DOHH2 (cell line): Measurements from ENCODE around the gene DISC1.

Experiments used
- H3F3A ChIP-seq: fragments of 200-600 bp; sonication (generic), shearing (Covaris generic); 2 replicates; pipeline ENCODE4 v1.6.0; 2016; ENCODE audit warnings: antibody characterized with exemption, mild to moderate bottlenecking; ENCODE audit not compliant: control insufficient read depth, insufficient read depth
- H3K27ac ChIP-seq: fragments of 200-600 bp; sonication (generic); 2 replicates; pipeline ENCODE4 v1.5.1; 2014; ENCODE audit warnings: low read depth, mild to moderate bottlenecking, low read length, moderate library complexity
- H3K27me3 ChIP-seq: fragments of 200-600 bp; sonication (generic); 2 replicates; pipeline ENCODE4 v1.6.1; 2014; ENCODE audit warnings: mild to moderate bottlenecking, low read length, mixed read lengths; ENCODE audit not compliant: control insufficient read depth
- H3K36me3 ChIP-seq: fragments of 200-600 bp; sonication (generic); 2 replicates; pipeline ENCODE4 v1.6.1; 2014; ENCODE audit warnings: mild to moderate bottlenecking, low read length, moderate library complexity, mixed read lengths; ENCODE audit not compliant: control insufficient read depth
- H3K4me1 ChIP-seq: fragments of 200-600 bp; sonication (generic); 2 replicates; pipeline ENCODE4 v1.6.1; 2014; ENCODE audit warnings: mild to moderate bottlenecking, low read length, mixed read lengths; ENCODE audit not compliant: control insufficient read depth
- H3K4me2 ChIP-seq: fragments of 200-600 bp; sonication (generic); 2 replicates; pipeline ENCODE4 v1.6.0; 2014; ENCODE audit warnings: mild to moderate bottlenecking, low read length, moderate library complexity
- H3K4me3 ChIP-seq: fragments of 200-600 bp; sonication (generic); 2 replicates; pipeline ENCODE4 v1.5.1; 2014; ENCODE audit warnings: mild to moderate bottlenecking, low read length, mixed read lengths
- H3K79me2 ChIP-seq: fragments of 200-600 bp; sonication (generic); 2 replicates; pipeline ENCODE4 v1.6.1; 2014; ENCODE audit warnings: mild to moderate bottlenecking, low read length, mixed read lengths; ENCODE audit not compliant: control insufficient read depth
- H3K9me2 ChIP-seq: fragments of 200-600 bp; sonication (generic); replicated peaks from 2 replicates; pipeline ENCODE4 v1.6.1; 2014; ENCODE audit warnings: mild to moderate bottlenecking, low read length, mixed read lengths; ENCODE audit not compliant: control insufficient read depth
- H3K9me3 ChIP-seq: fragments of 200-600 bp; sonication (generic); 2 replicates; pipeline ENCODE4 v1.6.1; 2014; ENCODE audit warnings: antibody characterized with exemption, low read length, mixed read lengths; ENCODE audit not compliant: control insufficient read depth, insufficient read depth
- H4K20me1 ChIP-seq: fragments of 200-600 bp; sonication (generic); 2 replicates; pipeline ENCODE4 v1.6.0; 2014; ENCODE audit warnings: low read depth, mild to moderate bottlenecking, antibody characterized with exemption, low read length, moderate library complexity; ENCODE audit not compliant: control insufficient read depth, insufficient read depth
- CTCF ChIP-seq: fragments of 200-600 bp; sonication (generic); IDR thresholded peaks from one replicate; pipeline ENCODE4 v1.5.1; 2014; ENCODE audit warnings: antibody characterized with exemption, mild to moderate bottlenecking, low read depth, low read length; ENCODE audit not compliant: poor library complexity, severe bottlenecking
- EZH2phosphoT487 ChIP-seq: fragments of 200-600 bp; sonication (generic); IDR thresholded peaks from 2 replicates; pipeline ENCODE4 v1.6.1; 2017; ENCODE audit warnings: borderline replicate concordance, mild to moderate bottlenecking, antibody characterized with exemption, low read length, moderate library complexity, mixed read lengths

The DISC1 gene

GRCh38 chr1:231993968-231994455 lies 367.4 kb downstream of the DISC1 start:
- Histone ChIP-seq H4K20me1 (no peaks in the 10 kb centered on the region), H3K79me2 (no peaks in the 10 kb centered on the region), H3K4me1 (no peaks in the 10 kb centered on the region), H3K4me3 (no peak overlapping the region), H3K27me3 (no peaks in the 10 kb centered on the region), H3K36me3 (no peaks in the 10 kb centered on the region), H3K9me2 (no peaks in the 10 kb centered on the region), H3F3A (no peaks in the 10 kb centered on the region), H3K4me2 (no peak overlapping the region), H3K27ac (no peak overlapping the region), H3K9me3 (no peaks in the 10 kb centered on the region; the same call in 1 of the 2 replicates)
- TF ChIP-seq CTCF: no peak
- TF ChIP-seq EZH2phosphoT487: no peak

- Histone ChIP-seq H3F3A (no peaks in the 10 kb centered on the region), H3K4me1 (no peaks in the 10 kb centered on the region), H3K4me3 (no peak overlapping the region), H3K27me3 (no peaks in the 10 kb centered on the region), H3K9me3 (no peaks in the 10 kb centered on the region; the same call in 1 of the 2 replicates), H3K27ac (no peak overlapping the region), H3K36me3 (no peaks in the 10 kb centered on the region), H3K9me2 (no peaks in the 10 kb centered on the region), H3K4me2 (no peak overlapping the region), H4K20me1 (no peaks in the 10 kb centered on the region), H3K79me2 (no peaks in the 10 kb centered on the region)
- TF ChIP-seq CTCF (no peak), EZH2phosphoT487 (no peak)
These were observed 372.2 kb downstream of the DISC1 start for GRCh38 chr1:231998791-231999190.

- Histone ChIP-seq H3K36me3 (no peaks in the 10 kb centered on the region), H3F3A (no peaks in the 10 kb centered on the region), H3K79me2 (no peaks in the 10 kb centered on the region), H3K4me2 (no peak overlapping the region), H3K27ac (no peak overlapping the region), H3K9me2 (no peaks in the 10 kb centered on the region), H3K27me3 (no peaks in the 10 kb centered on the region), H4K20me1 (no peaks in the 10 kb centered on the region), H3K9me3 (no peaks in the 10 kb centered on the region), H3K4me3 (no peak overlapping the region), H3K4me1 (no peaks in the 10 kb centered on the region)
- no peak for TF ChIP-seq CTCF
- TF ChIP-seq EZH2phosphoT487: no peak
These were observed 378.7 kb downstream of the DISC1 start for GRCh38 chr1:232005300-232005699.
